ENCODE data around the gene GTF3C5.
A peak's percentile ranks its signal among the peaks of the same experiment; 100 is the strongest.

Gene GTF3C5

DNA sequence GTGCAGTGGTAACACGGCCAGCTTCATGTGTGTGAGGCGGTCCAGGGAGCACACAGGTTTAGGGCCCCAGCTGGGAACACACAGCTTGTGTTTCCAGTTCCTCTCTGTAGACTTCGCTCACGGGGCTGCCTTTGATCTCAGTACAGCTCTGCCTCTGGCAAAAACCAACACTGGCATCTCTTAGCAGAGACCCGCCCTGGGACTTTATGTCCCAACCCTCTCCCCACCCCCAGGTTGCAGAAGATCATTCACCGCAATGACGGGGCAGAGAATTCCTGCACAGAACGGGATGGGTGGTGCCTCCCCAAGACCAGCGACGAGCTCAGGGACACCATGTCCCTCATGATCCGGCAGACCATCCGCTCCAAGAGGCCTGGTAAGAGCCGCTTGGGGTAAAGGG is 25.7 kb downstream of the GTF3C5 start:
- DNase-seq (ENCODE audit: low spot score) = peak; percentile 34
- in situ Hi-C loops (cut with MboI; ENCODE audit: low sequenced_read_pairs, unreplicated experiment) = no loop called here
- TF ChIP-seq, protein P1, sequence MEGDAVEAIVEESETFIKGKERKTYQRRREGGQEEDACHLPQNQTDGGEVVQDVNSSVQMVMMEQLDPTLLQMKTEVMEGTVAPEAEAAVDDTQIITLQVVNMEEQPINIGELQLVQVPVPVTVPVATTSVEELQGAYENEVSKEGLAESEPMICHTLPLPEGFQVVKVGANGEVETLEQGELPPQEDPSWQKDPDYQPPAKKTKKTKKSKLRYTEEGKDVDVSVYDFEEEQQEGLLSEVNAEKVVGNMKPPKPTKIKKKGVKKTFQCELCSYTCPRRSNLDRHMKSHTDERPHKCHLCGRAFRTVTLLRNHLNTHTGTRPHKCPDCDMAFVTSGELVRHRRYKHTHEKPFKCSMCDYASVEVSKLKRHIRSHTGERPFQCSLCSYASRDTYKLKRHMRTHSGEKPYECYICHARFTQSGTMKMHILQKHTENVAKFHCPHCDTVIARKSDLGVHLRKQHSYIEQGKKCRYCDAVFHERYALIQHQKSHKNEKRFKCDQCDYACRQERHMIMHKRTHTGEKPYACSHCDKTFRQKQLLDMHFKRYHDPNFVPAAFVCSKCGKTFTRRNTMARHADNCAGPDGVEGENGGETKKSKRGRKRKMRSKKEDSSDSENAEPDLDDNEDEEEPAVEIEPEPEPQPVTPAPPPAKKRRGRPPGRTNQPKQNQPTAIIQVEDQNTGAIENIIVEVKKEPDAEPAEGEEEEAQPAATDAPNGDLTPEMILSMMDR (IDR thresholded peaks at IDR 0.05; ENCODE audit: borderline replicate concordance, control extremely low read depth, extremely low read depth, insufficient read depth, missing control alignments) = no peak

DNA sequence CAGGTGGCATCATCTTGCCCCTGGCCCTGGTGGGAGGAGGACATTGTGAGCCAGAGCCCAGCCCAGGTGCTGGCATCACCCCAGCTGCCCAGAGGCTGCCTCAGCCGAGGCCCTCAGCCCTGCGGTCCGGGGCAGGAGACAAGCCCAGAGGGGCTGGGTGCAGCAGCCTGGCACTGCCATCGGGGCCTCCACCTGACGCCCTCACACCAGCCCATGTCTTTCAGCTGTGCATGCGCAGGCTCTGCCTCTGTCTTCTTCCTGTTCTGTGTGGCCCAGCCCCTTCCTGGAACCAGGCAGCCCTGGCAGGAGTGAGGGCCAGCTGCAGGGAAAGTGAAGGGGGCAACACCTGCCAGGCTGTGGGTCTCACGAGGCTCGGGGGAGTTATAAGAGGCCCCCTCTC is 26.2 kb downstream of the GTF3C5 start:
- in situ Hi-C loops (cut with MboI; ENCODE audit: low sequenced_read_pairs, unreplicated experiment) = no loop called here
- peak; percentile 34 for DNase-seq (ENCODE audit: low spot score)
- TF ChIP-seq, protein P1 (IDR thresholded peaks at IDR 0.05; ENCODE audit: borderline replicate concordance, control extremely low read depth, extremely low read depth, insufficient read depth, missing control alignments) = no peak

GRCh38 chr9:133057553-133057952 is 26.8 kb downstream of the GTF3C5 start:
- TF ChIP-seq, protein P1 (IDR thresholded peaks at IDR 0.05; ENCODE audit: borderline replicate concordance, control extremely low read depth, extremely low read depth, insufficient read depth, missing control alignments) = no peak
- in situ Hi-C loops (cut with MboI; ENCODE audit: low sequenced_read_pairs, unreplicated experiment) = no loop called here
- no peak for DNase-seq (ENCODE audit: low spot score)

GRCh38 chr9:133058071-133058470 is 27.3 kb downstream of the GTF3C5 start:
- in situ Hi-C loops (cut with MboI; ENCODE audit: low sequenced_read_pairs, unreplicated experiment) = no loop called here
- TF ChIP-seq, protein P1 (IDR thresholded peaks at IDR 0.05; ENCODE audit: borderline replicate concordance, control extremely low read depth, extremely low read depth, insufficient read depth, missing control alignments) = no peak

GRCh38 chr9:133058550-133059320 is 27.9 kb downstream of the GTF3C5 start:
- peak; percentile 63 for DNase-seq (ENCODE audit: low spot score)
- in situ Hi-C loops (cut with MboI; ENCODE audit: low sequenced_read_pairs, unreplicated experiment) = no loop called here
- TF ChIP-seq, protein P1 (IDR thresholded peaks at IDR 0.05; ENCODE audit: borderline replicate concordance, control extremely low read depth, extremely low read depth, insufficient read depth, missing control alignments) = no peak

More at GRCh38 chr9:133058071-133058470, 27.3 kb downstream of the GTF3C5 start:
- no peak for DNase-seq (ENCODE audit: low spot score)

GRCh38 chr9:133059623-133060022 is 28.8 kb downstream of the GTF3C5 start:
- TF ChIP-seq, protein P1 (IDR thresholded peaks at IDR 0.05; ENCODE audit: borderline replicate concordance, control extremely low read depth, extremely low read depth, insufficient read depth, missing control alignments) = no peak
- in situ Hi-C loops (cut with MboI; ENCODE audit: low sequenced_read_pairs, unreplicated experiment) = no loop called here
- no peak for DNase-seq (ENCODE audit: low spot score)
